GM23338 (cell line): ENCODE measurements around the gene ADAP1. TPM values are rescaled to one million over a fixed set of nuclear protein-coding genes. Genes with fewer than 3 reads are reported as not detected.

Experiments
- ATAC-seq: fragments of 200-7000 bp; cut with Tn5 transposase; 3 replicates; pipeline ENCODE4 v1.9.1; 2020
- DNase-seq: peaks from one replicate; pipeline ENCODE4 v3.0.0-alpha.2; 2015; ENCODE audit warnings: low spot score
- H2AFZ ChIP-seq: fragments of 200-600 bp; sonication (generic); 2 replicates; pipeline ENCODE4 v1.8.0; 2016; ENCODE audit warnings: antibody characterized with exemption, mild to moderate bottlenecking, moderate library complexity
- H3F3A ChIP-seq: fragments of 200-600 bp; sonication (generic); replicated peaks from 2 replicates; pipeline ENCODE4 v1.8.0; 2017; ENCODE audit warnings: antibody characterized with exemption, mixed run types, low read depth
- H3K27ac ChIP-seq: fragments of 200-600 bp; sonication (generic); 2 replicates; pipeline ENCODE4 v1.6.1; 2016; ENCODE audit warnings: low read depth
- H3K27me3 ChIP-seq: fragments of 200-600 bp; sonication (generic); 2 replicates; pipeline ENCODE4 v1.8.0; 2016; ENCODE audit warnings: mild to moderate bottlenecking, mixed run types, moderate library complexity; ENCODE audit not compliant: insufficient read depth
- H3K36me3 ChIP-seq: fragments of 200-600 bp; sonication (generic); 2 replicates; pipeline ENCODE4 v1.8.0; 2016; ENCODE audit warnings: mild to moderate bottlenecking; ENCODE audit not compliant: insufficient read depth
- H3K4me1 ChIP-seq: fragments of 200-600 bp; sonication (generic); 2 replicates; pipeline ENCODE4 v1.8.0; 2016; ENCODE audit warnings: mild to moderate bottlenecking, moderate library complexity; ENCODE audit not compliant: insufficient read depth
- H3K4me2 ChIP-seq: fragments of 200-600 bp; sonication (generic); 2 replicates; pipeline ENCODE4 v1.7.1; 2017; ENCODE audit warnings: mixed run types
- H3K4me3 ChIP-seq: fragments of 200-600 bp; sonication (generic); 2 replicates; pipeline ENCODE4 v1.6.1; 2016; ENCODE audit warnings: mixed run types
- H3K79me2 ChIP-seq: fragments of 200-600 bp; sonication (generic); replicated peaks from 2 replicates; pipeline ENCODE4 v1.8.0; 2017; ENCODE audit warnings: mild to moderate bottlenecking; ENCODE audit not compliant: insufficient read depth
- H3K9me2 ChIP-seq: fragments of 200-600 bp; sonication (generic); 2 replicates; pipeline ENCODE4 v1.8.0; 2017; ENCODE audit not compliant: insufficient read depth
- H4K20me1 ChIP-seq: fragments of 200-600 bp; sonication (generic); replicated peaks from 2 replicates; pipeline ENCODE4 v1.8.0; 2017; ENCODE audit warnings: mild to moderate bottlenecking; ENCODE audit not compliant: insufficient read depth
- H3K27ac Mint-ChIP-seq: 2 replicates; pipeline ENCODE4 v1.8.0; 2020; ENCODE audit warnings: inconsistent platforms, mild to moderate bottlenecking, moderate library complexity, mixed read lengths
- H3K27me3 Mint-ChIP-seq: 3 replicates; pipeline ENCODE4 v1.8.0; 2022; ENCODE audit warnings: low read depth, mild to moderate bottlenecking, moderate library complexity, mixed read lengths, inconsistent platforms; ENCODE audit not compliant: insufficient read depth, poor library complexity
- H3K36me3 Mint-ChIP-seq: 3 replicates; pipeline ENCODE4 v1.8.0; 2021; ENCODE audit warnings: low read depth, mild to moderate bottlenecking, inconsistent platforms, moderate library complexity, mixed read lengths
- H3K4me1 Mint-ChIP-seq: 3 replicates; pipeline ENCODE4 v1.8.0; 2020; ENCODE audit warnings: mild to moderate bottlenecking, inconsistent platforms, mixed read lengths
- H3K4me3 Mint-ChIP-seq: 3 replicates; pipeline ENCODE4 v1.8.0; 2021; ENCODE audit warnings: moderate library complexity, mild to moderate bottlenecking, inconsistent platforms, mixed read lengths
- H3K9me3 Mint-ChIP-seq: 3 replicates; pipeline ENCODE4 v1.8.0; 2020; ENCODE audit warnings: moderate library complexity, mild to moderate bottlenecking, inconsistent platforms, mixed read lengths
- CREB1 ChIP-seq: fragments of 250-450 bp; sonication (Bioruptor Pico); IDR thresholded peaks from 2 replicates; pipeline ENCODE4 v1.5.0; 2020; ENCODE audit warnings: low read depth, mild to moderate bottlenecking, moderate library complexity
- NANOG ChIP-seq: IDR thresholded peaks from 2 replicates; pipeline ENCODE4 v1.6.1; 2016; ENCODE audit warnings: antibody characterized with exemption, borderline replicate concordance
- POLR2AphosphoS5 ChIP-seq: IDR thresholded peaks from 2 replicates; pipeline ENCODE4 v1.6.1; 2016; ENCODE audit warnings: antibody characterized with exemption, low read depth
- STAT1 ChIP-seq: IDR thresholded peaks from one replicate; pipeline ENCODE4 v1.6.1; 2016; ENCODE audit warnings: antibody characterized with exemption; ENCODE audit not compliant: unreplicated experiment
- ZNF114 ChIP-seq: fragments of 250-450 bp; sonication (Bioruptor Pico); IDR thresholded peaks from 2 replicates; pipeline ENCODE4 v1.5.0; 2020; ENCODE audit warnings: mild to moderate bottlenecking, moderate library complexity
- ZNF331 ChIP-seq: fragments of 250-450 bp; sonication (Bioruptor Pico); IDR thresholded peaks from 2 replicates; pipeline ENCODE4 v1.5.0; 2020; ENCODE audit warnings: low read depth, mild to moderate bottlenecking, moderate library complexity
- polyA plus RNA-seq: library from polyadenylated mRNA; unstranded; fragments of >200 nt; fragmentation: Nextera tagmentation; extraction: Ambion mirVana; gene quantifications from 2 replicates; pipeline ENCODE4 v1.2.1, GENCODE V29; 2016
- total RNA-seq: library from RNA; depleted of rRNA; stranded (reverse); fragments of >200 nt; shearing (Covaris generic); gene quantifications from 2 replicates; pipeline ENCODE4 v1.2.3, GENCODE V29; 2014
- TF ChIP-seq, protein P1 (sequence below), 2 experiments: fragments of 200-600 bp in 1 of 2; sonication (generic) in 1 of 2; conservative IDR thresholded peaks; 2 replicates each; pipeline versions ENCODE4 v1.5.1 to v1.6.1; 2016 to 2017; ENCODE audit warnings: antibody characterized with exemption in 2 of 2, low read depth in 2 of 2, mild to moderate bottlenecking in 2 of 2, moderate library complexity in 1 of 2
- TF ChIP-seq, protein P2 (sequence below): fragments of 250-450 bp; sonication (Bioruptor Pico); IDR thresholded peaks from 2 replicates; pipeline ENCODE4 v1.5.0; 2020; ENCODE audit warnings: mild to moderate bottlenecking, moderate library complexity

Gene ADAP1
- total and polyA plus RNA-seq, 2 experiments from 2014 or later: 2.2 to 9.6 TPM

DNA sequence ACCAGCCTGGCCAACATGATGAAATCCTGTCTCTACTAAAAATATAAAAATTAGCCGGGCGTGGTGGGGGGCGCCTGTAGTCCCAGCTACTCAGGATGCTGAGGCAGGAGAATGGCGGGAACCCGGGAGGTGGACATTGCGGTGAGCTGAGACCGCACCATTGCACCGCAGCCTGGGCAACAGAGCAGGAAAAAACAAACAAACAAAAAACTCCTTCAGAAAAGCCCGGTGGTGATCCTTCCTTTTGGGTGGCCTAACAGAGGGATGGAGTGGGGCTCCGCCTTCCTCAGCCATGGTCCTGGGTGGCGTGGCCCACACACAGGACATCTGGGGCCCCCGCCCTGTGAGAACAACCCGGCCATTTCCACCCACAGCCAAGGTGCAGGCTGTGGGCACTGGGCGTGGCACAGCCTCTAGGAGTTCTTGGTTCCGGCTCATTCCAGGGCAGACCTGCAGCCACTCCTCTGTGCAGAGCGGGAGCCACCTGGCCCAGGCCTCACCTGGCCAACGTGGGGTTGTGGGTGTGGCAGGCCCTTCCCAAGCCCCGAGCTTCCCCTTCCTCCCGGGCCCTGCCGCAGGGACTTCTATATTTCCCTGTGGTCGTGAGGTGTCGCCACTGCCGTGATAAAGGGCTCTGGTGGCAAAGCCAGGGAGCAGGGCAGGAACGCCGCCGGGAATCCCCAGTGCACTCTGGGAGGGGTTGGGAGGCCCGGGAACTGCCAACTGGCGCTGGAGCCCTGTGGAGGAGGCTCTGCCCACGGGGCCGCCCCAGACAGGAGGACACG lies 40.6 kb downstream of the ADAP1 start:
- H3K9me3 Mint-ChIP-seq: no peaks in the 10 kb centered on the region
- no peaks in the 10 kb centered on the region for H3K4me1 ChIP-seq
- no peaks in the 10 kb centered on the region for H3K36me3 ChIP-seq
- H3K36me3 Mint-ChIP-seq: no peaks in the 10 kb centered on the region
- no peak overlapping the region for H3K27ac ChIP-seq
- H3K27me3 ChIP-seq: no peaks in the 10 kb centered on the region
- no peak overlapping the region; the same call in 2 of the 3 replicates for H3K4me3 Mint-ChIP-seq
- H3F3A ChIP-seq: no peaks in the 10 kb centered on the region
- no peaks in the 10 kb centered on the region for H4K20me1 ChIP-seq
- H3K4me2 ChIP-seq: no peak overlapping the region
- H3K9me2 ChIP-seq: no peaks in the 10 kb centered on the region
- no peak overlapping the region for H2AFZ ChIP-seq
- no peak for TF ChIP-seq ZNF331
- no peak for TF ChIP-seq STAT1
- no peak for TF ChIP-seq POLR2AphosphoS5
- TF ChIP-seq, protein P1, sequence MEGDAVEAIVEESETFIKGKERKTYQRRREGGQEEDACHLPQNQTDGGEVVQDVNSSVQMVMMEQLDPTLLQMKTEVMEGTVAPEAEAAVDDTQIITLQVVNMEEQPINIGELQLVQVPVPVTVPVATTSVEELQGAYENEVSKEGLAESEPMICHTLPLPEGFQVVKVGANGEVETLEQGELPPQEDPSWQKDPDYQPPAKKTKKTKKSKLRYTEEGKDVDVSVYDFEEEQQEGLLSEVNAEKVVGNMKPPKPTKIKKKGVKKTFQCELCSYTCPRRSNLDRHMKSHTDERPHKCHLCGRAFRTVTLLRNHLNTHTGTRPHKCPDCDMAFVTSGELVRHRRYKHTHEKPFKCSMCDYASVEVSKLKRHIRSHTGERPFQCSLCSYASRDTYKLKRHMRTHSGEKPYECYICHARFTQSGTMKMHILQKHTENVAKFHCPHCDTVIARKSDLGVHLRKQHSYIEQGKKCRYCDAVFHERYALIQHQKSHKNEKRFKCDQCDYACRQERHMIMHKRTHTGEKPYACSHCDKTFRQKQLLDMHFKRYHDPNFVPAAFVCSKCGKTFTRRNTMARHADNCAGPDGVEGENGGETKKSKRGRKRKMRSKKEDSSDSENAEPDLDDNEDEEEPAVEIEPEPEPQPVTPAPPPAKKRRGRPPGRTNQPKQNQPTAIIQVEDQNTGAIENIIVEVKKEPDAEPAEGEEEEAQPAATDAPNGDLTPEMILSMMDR (conservative IDR thresholded peaks at IDR 0.05; ENCODE audit: low read depth in 2 of 2): 0 out of 4 replicates have a peak, but pooled peaks of 1 of the 2 experiments have one; percentile 12
- no peak for TF ChIP-seq NANOG
- TF ChIP-seq ZNF114 (CRISPR knock-in tag): no peak
- TF ChIP-seq, protein P2, sequence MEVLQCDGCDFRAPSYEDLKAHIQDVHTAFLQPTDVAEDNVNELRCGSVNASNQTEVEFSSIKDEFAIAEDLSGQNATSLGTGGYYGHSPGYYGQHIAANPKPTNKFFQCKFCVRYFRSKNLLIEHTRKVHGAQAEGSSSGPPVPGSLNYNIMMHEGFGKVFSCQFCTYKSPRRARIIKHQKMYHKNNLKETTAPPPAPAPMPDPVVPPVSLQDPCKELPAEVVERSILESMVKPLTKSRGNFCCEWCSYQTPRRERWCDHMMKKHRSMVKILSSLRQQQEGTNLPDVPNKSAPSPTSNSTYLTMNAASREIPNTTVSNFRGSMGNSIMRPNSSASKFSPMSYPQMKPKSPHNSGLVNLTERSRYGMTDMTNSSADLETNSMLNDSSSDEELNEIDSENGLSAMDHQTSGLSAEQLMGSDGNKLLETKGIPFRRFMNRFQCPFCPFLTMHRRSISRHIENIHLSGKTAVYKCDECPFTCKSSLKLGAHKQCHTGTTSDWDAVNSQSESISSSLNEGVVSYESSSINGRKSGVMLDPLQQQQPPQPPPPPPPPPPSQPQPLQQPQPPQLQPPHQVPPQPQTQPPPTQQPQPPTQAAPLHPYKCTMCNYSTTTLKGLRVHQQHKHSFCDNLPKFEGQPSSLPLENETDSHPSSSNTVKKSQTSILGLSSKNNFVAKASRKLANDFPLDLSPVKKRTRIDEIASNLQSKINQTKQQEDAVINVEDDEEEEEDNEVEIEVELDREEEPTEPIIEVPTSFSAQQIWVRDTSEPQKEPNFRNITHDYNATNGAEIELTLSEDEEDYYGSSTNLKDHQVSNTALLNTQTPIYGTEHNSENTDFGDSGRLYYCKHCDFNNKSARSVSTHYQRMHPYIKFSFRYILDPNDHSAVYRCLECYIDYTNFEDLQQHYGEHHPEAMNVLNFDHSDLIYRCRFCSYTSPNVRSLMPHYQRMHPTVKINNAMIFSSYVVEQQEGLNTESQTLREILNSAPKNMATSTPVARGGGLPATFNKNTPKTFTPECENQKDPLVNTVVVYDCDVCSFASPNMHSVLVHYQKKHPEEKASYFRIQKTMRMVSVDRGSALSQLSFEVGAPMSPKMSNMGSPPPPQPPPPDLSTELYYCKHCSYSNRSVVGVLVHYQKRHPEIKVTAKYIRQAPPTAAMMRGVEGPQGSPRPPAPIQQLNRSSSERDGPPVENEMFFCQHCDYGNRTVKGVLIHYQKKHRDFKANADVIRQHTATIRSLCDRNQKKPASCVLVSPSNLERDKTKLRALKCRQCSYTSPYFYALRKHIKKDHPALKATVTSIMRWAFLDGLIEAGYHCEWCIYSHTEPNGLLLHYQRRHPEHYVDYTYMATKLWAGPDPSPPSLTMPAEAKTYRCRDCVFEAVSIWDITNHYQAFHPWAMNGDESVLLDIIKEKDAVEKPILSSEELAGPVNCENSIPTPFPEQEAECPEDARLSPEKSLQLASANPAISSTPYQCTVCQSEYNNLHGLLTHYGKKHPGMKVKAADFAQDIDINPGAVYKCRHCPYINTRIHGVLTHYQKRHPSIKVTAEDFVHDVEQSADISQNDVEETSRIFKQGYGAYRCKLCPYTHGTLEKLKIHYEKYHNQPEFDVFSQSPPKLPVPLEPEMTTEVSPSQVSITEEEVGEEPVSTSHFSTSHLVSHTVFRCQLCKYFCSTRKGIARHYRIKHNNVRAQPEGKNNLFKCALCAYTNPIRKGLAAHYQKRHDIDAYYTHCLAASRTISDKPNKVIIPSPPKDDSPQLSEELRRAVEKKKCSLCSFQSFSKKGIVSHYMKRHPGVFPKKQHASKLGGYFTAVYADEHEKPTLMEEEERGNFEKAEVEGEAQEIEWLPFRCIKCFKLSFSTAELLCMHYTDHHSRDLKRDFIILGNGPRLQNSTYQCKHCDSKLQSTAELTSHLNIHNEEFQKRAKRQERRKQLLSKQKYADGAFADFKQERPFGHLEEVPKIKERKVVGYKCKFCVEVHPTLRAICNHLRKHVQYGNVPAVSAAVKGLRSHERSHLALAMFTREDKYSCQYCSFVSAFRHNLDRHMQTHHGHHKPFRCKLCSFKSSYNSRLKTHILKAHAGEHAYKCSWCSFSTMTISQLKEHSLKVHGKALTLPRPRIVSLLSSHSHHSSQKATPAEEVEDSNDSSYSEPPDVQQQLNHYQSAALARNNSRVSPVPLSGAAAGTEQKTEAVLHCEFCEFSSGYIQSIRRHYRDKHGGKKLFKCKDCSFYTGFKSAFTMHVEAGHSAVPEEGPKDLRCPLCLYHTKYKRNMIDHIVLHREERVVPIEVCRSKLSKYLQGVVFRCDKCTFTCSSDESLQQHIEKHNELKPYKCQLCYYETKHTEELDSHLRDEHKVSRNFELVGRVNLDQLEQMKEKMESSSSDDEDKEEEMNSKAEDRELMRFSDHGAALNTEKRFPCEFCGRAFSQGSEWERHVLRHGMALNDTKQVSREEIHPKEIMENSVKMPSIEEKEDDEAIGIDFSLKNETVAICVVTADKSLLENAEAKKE (CRISPR knock-in tag): no peak
- TF ChIP-seq CREB1 (CRISPR knock-in tag): no peak
- H3K27ac Mint-ChIP-seq: no peak overlapping the region
- no peak; the same call in 2 of the 3 replicates for ATAC-seq
- no peak for DNase-seq
- H3K4me1 Mint-ChIP-seq: peaks cover 4% of the 10 kb centered on the region; the same call in 1 of the 3 replicates
- peaks cover 15% of the 10 kb centered on the region for H3K27me3 Mint-ChIP-seq
- no peaks in the 10 kb centered on the region for H3K79me2 ChIP-seq
- H3K4me3 ChIP-seq: no peak overlapping the region
